Measurements from ENCODE around the gene ALG1.
A peak's percentile ranks its signal among the peaks of the same experiment; 100 is the strongest.
"Not testable (repeated sequence)": the region's sequence is repeated elsewhere in the genome, so short reads cannot be mapped to it uniquely, and the experiment has no call there.

ALG1 gene

DNA sequence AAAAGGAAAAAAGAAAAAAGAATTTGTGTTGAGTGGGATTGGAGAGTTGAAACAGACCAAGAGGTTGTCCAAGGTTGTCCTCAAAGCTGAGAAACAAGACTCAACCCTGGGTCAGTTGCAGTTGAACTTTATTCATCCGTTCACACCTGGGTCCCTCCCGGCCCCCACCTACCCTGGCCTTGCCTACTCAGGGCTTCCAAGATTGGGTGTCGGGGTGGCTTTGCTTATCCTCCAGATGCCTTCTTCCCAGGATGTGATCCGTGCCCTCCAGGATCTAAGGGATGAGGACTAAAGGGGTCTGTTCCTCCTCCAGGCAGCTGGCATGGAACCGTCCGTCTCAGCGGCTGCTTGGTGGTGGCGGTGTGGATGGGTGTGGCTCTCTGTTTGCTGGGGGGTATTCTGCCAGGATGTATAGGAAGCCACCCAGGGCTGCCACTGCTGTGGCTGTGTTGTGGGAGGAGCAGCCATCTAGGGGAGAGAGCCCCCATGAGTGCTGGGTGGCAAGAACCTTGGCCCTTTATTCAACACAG is 27.6 kb upstream of the ALG1 start:
- DNase-seq (ENCODE audit: low spot score), result no peak
- TF ChIP-seq, protein P1, sequence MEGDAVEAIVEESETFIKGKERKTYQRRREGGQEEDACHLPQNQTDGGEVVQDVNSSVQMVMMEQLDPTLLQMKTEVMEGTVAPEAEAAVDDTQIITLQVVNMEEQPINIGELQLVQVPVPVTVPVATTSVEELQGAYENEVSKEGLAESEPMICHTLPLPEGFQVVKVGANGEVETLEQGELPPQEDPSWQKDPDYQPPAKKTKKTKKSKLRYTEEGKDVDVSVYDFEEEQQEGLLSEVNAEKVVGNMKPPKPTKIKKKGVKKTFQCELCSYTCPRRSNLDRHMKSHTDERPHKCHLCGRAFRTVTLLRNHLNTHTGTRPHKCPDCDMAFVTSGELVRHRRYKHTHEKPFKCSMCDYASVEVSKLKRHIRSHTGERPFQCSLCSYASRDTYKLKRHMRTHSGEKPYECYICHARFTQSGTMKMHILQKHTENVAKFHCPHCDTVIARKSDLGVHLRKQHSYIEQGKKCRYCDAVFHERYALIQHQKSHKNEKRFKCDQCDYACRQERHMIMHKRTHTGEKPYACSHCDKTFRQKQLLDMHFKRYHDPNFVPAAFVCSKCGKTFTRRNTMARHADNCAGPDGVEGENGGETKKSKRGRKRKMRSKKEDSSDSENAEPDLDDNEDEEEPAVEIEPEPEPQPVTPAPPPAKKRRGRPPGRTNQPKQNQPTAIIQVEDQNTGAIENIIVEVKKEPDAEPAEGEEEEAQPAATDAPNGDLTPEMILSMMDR (IDR thresholded peaks at IDR 0.05; ENCODE audit: extremely low read depth, insufficient read depth, missing control alignments), result no peak
- in situ Hi-C loops (cut with MboI; ENCODE audit: low pct_unique_long_range_greater_than_20kb, low sequenced_read_pairs, unreplicated experiment), result no loop called here

DNA sequence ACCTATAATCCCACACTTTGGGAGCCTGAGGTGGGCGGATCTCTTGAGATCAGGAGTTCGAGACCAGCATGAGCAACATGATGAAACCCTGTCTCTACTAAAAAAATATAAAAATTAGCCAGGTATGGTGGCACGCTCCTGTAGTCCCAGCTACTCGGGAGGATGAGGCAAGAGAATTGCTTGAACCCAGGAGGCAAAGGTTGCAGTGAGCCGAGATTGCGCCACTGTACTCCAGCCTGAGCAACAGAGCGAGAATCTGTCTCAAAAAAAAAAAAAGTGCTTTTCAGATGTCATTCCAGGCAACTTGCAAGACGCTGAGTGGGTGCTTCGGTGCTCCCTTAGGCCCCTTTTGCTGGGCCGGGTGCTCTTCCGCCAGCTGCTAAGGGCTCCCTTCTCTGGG is 27.1 kb upstream of the ALG1 start:
- DNase-seq (ENCODE audit: low spot score); in situ Hi-C loops (cut with MboI; ENCODE audit: low pct_unique_long_range_greater_than_20kb, low sequenced_read_pairs, unreplicated experiment): not testable (repeated sequence)

DNA sequence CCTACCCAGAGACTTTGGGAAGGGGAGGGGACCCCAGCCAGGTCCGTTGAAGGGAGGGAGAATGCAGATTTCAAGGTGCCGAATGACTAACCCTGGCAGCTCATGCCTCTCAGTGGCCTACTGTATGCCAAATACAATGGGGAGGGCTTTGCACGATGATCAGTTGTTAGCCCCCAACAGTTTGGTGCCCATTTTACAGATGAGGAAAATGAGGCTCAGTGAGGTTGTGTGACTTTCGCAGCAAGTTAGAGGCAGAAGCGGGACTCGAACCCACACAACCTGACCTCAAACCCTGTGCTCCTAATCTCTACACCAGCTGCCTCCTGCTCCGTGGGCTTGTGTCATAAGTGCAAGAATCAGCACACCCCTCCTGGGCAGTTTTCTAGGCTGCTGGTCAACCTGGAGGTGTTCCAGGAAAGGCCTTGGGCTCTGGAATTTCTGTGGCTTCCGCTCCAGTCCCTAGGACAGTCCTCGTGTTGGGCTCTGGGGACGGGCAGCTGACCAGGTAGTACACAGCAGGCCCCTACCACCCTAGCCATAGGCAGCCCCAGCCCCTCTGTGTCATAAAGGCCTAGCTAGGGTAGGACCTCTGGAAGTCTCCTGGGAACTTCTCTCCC is 26.0 kb upstream of the ALG1 start:
- in situ Hi-C loops (cut with MboI; ENCODE audit: low pct_unique_long_range_greater_than_20kb, low sequenced_read_pairs, unreplicated experiment), result no loop called here
- no peak for DNase-seq (ENCODE audit: low spot score)
- TF ChIP-seq, protein P1 (IDR thresholded peaks at IDR 0.05; ENCODE audit: extremely low read depth, insufficient read depth, missing control alignments), result no peak

DNA sequence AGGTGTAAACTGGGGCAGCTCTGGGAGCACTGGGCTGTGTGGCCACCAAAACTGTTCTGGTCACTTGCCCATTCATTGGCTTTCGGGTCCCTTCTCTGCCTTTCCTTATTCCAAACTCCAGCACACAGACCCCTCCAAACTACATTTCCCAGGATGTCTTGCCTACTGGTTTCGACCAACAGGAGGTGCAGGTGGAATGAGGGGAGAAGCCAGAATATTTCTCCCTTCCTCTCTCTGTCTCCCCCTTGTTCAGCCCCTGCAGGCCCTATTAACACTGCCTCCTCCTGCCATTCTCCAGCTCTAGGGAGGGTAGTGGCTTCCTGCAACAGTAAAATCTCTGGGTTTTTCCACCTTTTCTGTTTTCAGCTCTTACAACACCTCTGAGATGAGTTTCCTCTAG is 24.7 kb upstream of the ALG1 start:
- in situ Hi-C loops (cut with MboI; ENCODE audit: low pct_unique_long_range_greater_than_20kb, low sequenced_read_pairs, unreplicated experiment), result no loop called here
- DNase-seq (ENCODE audit: low spot score), result no peak
- TF ChIP-seq, protein P1 (IDR thresholded peaks at IDR 0.05; ENCODE audit: extremely low read depth, insufficient read depth, missing control alignments), result no peak

DNA sequence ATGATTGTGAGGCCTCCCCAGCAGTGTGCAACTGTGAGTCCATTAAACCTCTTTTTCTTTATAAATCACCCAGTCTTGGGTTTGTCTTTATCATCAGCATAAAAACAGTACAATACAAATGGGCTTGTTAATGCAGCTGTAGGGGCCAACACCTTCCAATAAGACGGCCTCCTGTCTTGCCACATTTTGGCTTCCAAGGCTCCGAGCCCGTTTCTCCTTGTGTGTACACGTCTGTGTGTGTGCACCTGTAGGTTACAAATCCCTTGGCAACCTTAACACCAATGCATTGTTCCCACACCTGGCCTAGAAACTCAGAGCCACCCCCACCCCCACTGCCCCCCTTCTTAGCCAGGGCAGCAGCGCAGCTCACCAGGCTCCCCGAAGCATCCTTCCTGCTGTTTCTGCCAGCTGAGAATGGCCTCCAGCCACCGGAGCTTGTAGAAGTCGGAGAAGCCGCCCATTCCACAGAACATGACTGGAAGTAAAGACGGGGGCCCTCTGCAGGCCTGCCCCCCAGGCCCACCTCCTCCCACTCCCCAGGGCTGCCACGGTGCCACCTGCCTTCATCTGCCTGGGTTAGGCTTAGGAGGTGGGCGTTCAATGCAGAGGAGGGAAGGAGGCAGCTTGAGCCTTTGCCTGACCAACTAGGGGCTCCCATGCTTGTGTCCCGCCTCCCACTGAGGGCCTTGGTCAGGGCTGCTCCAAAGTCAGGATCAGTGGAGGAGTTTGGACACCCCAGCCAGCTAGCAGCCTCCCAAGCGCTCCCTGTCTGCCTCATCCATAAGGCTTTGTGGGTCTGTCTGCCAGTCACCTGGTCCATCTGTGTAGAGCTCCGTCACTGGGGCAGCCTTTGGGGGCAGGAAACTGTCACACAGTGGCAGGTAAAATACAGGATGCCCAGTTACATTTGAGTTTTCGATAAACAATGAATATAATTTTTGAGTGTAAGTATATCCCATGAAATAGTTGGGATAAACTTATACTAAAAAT is 16.5 kb upstream of the ALG1 start:
- in situ Hi-C loops (cut with MboI; ENCODE audit: low pct_unique_long_range_greater_than_20kb, low sequenced_read_pairs, unreplicated experiment), result loop anchor here (25.0 kb wide), 1 partner anchor 318 kb away; the partner anchor contains the start of genes ANKS3 and DNAAF8
- no peak for DNase-seq (ENCODE audit: low spot score)

DNA sequence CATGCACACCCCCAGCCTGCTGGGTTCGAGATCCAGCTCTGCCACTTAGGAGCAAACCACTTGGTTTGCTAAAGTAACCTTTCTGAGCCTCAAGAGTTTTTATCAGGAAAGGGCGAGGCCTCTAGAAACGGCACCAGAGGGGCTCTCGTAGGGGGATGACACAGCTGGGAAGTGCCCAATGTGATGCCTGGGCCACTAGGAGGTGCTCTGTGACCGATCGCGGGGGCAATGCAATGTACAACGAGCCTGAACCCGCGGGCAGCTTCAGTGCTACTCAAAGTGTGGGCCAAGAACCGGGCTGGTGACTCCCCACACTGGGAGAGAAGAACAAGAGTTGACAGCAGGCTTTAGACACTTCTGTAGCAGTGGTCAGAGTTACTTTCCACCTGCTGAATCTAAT is 15.3 kb upstream of the ALG1 start:
- in situ Hi-C loops (cut with MboI; ENCODE audit: low pct_unique_long_range_greater_than_20kb, low sequenced_read_pairs, unreplicated experiment), result loop anchor here (25.0 kb wide), 1 partner anchor 319 kb away; the partner anchor contains the start of genes ANKS3 and DNAAF8
- no peak for DNase-seq (ENCODE audit: low spot score)
- TF ChIP-seq, protein P1 (IDR thresholded peaks at IDR 0.05; ENCODE audit: extremely low read depth, insufficient read depth, missing control alignments), result peak; percentile 74

More for the DNA sequence above, 16.5 kb upstream of the ALG1 start:
- TF ChIP-seq, protein P1 (IDR thresholded peaks at IDR 0.05; ENCODE audit: extremely low read depth, insufficient read depth, missing control alignments), result no peak

All from GM13977 (cell line).